Panc1 (cell line): ENCODE data around the gene TSKS.

Experiments
- CTCF ChIP-seq: fragments of 450-650 bp; IDR thresholded peaks from 2 replicates; pipeline ENCODE4 v1.5.1; 2017; ENCODE audit warnings: mild to moderate bottlenecking
- POLR2AphosphoS5 ChIP-seq: IDR thresholded peaks from 2 replicates; pipeline ENCODE4 v1.6.1; 2012; ENCODE audit warnings: mild to moderate bottlenecking, low read depth, low read length, moderate library complexity
- REST ChIP-seq, 2 experiments: IDR thresholded peaks; 2 replicates each; pipeline ENCODE4 v1.6.1; 2011 to 2012; ENCODE audit warnings: low read depth in 2 of 2, control low read depth in 1 of 2, low read length in 1 of 2, mild to moderate bottlenecking in 1 of 2, moderate library complexity in 1 of 2; ENCODE audit not compliant: insufficient read depth in 1 of 2

GRCh38 chr19:49770529-49770928, 7.4 kb upstream of the TSKS start:
- no peak for TF ChIP-seq CTCF
- TF ChIP-seq POLR2AphosphoS5 = no peak
- TF ChIP-seq REST (IDR thresholded peaks at IDR 0.05; ENCODE audit: insufficient read depth in 1 of 2, low read depth in 2 of 2, low read length in 1 of 2) = no peak
